Breast epithelium (tissue), 4 donors: Measurements from ENCODE around the gene GLI2. TPM values are rescaled to one million over a fixed set of nuclear protein-coding genes. Genes with fewer than 3 reads are reported as not detected.

ENCODE experiments used
- DNase-seq, 2 donors: peaks; one replicate each; pipeline ENCODE4 v3.0.0-alpha.2; 2019; ENCODE audit warnings: low spot score in 2 of 2
- H3K27ac ChIP-seq, 2 donors: fragments of 200-600 bp; sonication (generic) in 1 of 2; one replicate each; pipeline ENCODE4 v1.5.1; 2016 to 2019; ENCODE audit warnings: mild to moderate bottlenecking in 1 of 2
- H3K27me3 ChIP-seq, 2 donors: fragments of 200-600 bp; sonication (generic) in 1 of 2; one replicate each; pipeline versions ENCODE4 v1.5.1 to v1.6.0; 2017 to 2019; ENCODE audit warnings: control low read depth in 1 of 2, mild to moderate bottlenecking in 1 of 2
- H3K36me3 ChIP-seq: fragments of 200-600 bp; one replicate; pipeline ENCODE4 v1.5.1; 2019
- H3K4me1 ChIP-seq, 2 donors: fragments of 200-600 bp; sonication (generic); one replicate each; pipeline ENCODE4 v1.5.1; 2016 to 2019; ENCODE audit warnings: control low read depth in 1 of 2
- H3K4me3 ChIP-seq, 3 donors: fragments of 200-600 bp; sonication (generic); 1 replicate in 2 of 3; 2 replicates in 1 of 3; pipeline ENCODE4 v1.5.1; 2016 to 2019; ENCODE audit warnings: mild to moderate bottlenecking in 3 of 3, moderate library complexity in 2 of 3
- H3K9me3 ChIP-seq, 2 donors: fragments of 200-600 bp; sonication (generic) in 1 of 2; one replicate each; pipeline ENCODE4 v1.5.1; 2016 to 2019; ENCODE audit warnings: control low read depth in 1 of 2
- POLR2A ChIP-seq: fragments of 450-650 bp; IDR thresholded peaks from one replicate; pipeline ENCODE4 v1.6.1; 2016; ENCODE audit warnings: antibody characterized with exemption, mild to moderate bottlenecking, moderate library complexity
- POLR2AphosphoS5 ChIP-seq, 3 donors: sonication (generic); formaldehyde crosslinking; IDR thresholded peaks; one replicate each; pipeline ENCODE4 v1.6.1; 2017; ENCODE audit warnings: antibody characterized with exemption in 3 of 3
- intact Hi-C: fragments of 100-400 bp; cut with DNase I; formaldehyde crosslinking; loops from one replicate; pipeline ENCODE4 v1.15.1; 2023; ENCODE audit warnings: low total_unique reads
- total RNA-seq, 3 donors: library from RNA; depleted of rRNA; stranded (reverse); fragments of >200 nt; gene quantifications; one replicate each; pipeline ENCODE4 v1.1.0, GENCODE V29; 2016
- TF ChIP-seq, protein P1 (sequence below), 3 donors: fragments of 450-650 bp; IDR thresholded peaks; one replicate each; pipeline ENCODE4 v1.5.1; 2016 to 2017; ENCODE audit warnings: antibody characterized with exemption in 3 of 3, mild to moderate bottlenecking in 3 of 3, moderate library complexity in 3 of 3

Gene GLI2
- total RNA-seq, 3 donors from 2014 or later: 0.96 to 3.6 (median 1.0) TPM

DNA sequence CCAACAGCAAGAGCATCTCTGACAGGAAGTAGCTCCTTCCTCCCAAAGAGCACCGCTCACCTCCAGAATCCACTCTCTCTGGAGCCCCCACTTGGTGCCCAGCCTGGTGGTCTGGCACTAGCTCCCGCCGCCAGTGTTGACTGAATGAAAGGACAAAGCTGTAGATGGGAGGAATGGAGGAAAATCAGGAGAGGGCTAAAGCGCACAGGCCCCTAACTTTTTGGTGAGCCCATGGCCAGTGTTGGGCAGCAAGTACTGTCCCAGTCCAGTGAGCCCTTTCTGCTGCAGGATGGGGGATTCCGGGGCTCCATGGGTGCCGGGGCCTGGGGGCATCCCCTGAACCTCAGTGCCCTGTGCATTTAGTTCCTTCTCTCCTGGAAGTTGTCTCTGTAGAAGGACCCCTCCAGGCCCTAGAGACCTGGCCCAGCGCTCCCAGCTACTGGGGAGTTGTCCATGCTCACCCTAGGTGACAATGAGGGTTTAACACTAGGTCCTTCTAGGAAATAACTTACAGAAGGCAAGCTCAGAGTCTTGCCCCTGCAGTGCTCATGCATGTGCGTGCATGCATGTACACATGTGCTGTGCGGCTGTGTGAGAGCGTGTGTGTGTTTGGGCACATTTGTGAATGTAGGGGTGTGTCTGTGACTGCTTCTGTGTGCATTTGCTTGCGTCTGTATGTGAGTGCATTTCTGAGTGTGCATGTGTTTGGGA, 33.6 kb downstream of the GLI2 start:
- TF ChIP-seq POLR2AphosphoS5 (IDR thresholded peaks at IDR 0.05): no peak
- TF ChIP-seq POLR2A: no peak
- TF ChIP-seq, protein P1, sequence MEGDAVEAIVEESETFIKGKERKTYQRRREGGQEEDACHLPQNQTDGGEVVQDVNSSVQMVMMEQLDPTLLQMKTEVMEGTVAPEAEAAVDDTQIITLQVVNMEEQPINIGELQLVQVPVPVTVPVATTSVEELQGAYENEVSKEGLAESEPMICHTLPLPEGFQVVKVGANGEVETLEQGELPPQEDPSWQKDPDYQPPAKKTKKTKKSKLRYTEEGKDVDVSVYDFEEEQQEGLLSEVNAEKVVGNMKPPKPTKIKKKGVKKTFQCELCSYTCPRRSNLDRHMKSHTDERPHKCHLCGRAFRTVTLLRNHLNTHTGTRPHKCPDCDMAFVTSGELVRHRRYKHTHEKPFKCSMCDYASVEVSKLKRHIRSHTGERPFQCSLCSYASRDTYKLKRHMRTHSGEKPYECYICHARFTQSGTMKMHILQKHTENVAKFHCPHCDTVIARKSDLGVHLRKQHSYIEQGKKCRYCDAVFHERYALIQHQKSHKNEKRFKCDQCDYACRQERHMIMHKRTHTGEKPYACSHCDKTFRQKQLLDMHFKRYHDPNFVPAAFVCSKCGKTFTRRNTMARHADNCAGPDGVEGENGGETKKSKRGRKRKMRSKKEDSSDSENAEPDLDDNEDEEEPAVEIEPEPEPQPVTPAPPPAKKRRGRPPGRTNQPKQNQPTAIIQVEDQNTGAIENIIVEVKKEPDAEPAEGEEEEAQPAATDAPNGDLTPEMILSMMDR (IDR thresholded peaks at IDR 0.05): no peak
- Histone ChIP-seq H3K27ac (no peak overlapping the region), H3K9me3 (no peaks in the 10 kb centered on the region), H3K4me1 (no peaks in the 10 kb centered on the region), H3K27me3 (no peaks in the 10 kb centered on the region), H3K4me3 (no peak overlapping the region), H3K36me3 (no peaks in the 10 kb centered on the region)
- intact Hi-C loops: no loop called here
- no peak for DNase-seq

DNA sequence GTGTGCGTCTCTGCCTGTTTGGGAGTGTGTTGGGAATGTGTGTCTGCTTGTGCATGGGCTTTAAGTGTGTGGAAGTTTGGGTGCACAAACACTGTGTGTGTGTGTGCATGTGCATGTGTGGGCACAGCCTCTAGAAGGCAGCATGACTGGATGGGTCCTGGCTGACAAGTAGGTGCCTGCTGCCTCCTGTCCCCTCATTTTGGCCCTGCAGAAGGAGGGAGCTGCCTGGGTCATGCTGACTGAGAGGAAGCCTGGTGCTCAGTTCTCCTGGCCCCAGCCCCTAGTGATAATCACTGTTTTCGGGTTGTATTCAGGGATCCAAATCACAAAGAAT, 34.1 kb downstream of the GLI2 start:
- no peak overlapping the region for H3K4me3 ChIP-seq
- no peaks in the 10 kb centered on the region for H3K9me3 ChIP-seq
- no peak for TF ChIP-seq POLR2A
- no peaks in the 10 kb centered on the region for H3K4me1 ChIP-seq
- H3K36me3 ChIP-seq: no peaks in the 10 kb centered on the region
- H3K27ac ChIP-seq: no peak overlapping the region
- intact Hi-C loops: no loop called here
- DNase-seq: no peak
- no peaks in the 10 kb centered on the region for H3K27me3 ChIP-seq

DNA sequence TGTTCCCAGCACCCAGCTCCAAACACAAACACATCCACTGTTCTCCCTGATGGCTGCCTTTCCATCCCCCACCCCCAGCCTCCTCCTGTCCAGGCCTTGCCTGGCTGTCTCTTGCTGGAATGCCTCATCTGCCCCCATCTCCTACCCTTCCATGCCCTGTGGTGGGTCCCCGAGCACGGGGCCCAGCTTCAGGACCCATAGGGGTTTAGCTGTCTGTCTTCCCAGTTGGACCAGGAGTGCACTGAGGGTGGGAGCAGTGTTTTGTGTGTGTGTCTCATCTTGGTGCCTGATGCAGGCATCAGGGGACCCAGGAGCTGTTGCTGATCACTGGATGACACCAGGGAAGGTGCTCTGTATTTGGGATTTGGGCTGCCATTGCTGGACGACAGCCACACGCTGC, 34.5 kb downstream of the GLI2 start:
- no peaks in the 10 kb centered on the region for H3K4me1 ChIP-seq
- TF ChIP-seq, protein P1 (IDR thresholded peaks at IDR 0.05): no peak
- TF ChIP-seq POLR2AphosphoS5 (IDR thresholded peaks at IDR 0.05) (no peak), POLR2A (no peak)
- no peak overlapping the region for H3K4me3 ChIP-seq
- no peak for DNase-seq
- no peaks in the 10 kb centered on the region for H3K36me3 ChIP-seq
- intact Hi-C loops: no loop called here
- no peak overlapping the region for H3K27ac ChIP-seq
- H3K27me3 ChIP-seq: no peaks in the 10 kb centered on the region
- no peaks in the 10 kb centered on the region for H3K9me3 ChIP-seq

DNA sequence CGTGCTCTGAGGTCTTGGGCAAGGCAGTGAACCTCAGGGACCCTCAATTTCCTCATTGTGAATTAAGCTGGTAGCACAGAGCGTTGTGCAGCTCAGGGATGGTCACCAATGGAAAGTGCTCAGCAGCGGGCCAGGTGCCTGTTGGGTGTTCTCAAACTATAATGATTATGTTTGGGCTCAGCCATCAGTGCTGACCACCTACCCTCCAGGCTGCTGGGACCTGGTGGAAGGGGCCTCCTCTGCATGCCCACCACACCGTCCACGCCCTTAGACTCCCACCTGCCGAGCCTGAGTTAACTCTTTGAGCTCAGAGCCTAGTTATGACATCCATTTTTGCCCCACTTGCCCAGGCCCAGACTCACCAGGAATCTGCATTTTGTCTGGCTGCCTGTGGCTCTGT, 35.0 kb downstream of the GLI2 start:
- intact Hi-C loops: no loop called here
- Histone ChIP-seq H3K36me3 (no peaks in the 10 kb centered on the region), H3K27me3 (no peaks in the 10 kb centered on the region), H3K4me3 (no peak overlapping the region), H3K4me1 (no peaks in the 10 kb centered on the region), H3K27ac (peak overlapping the region in 1 of 2 donors; percentile 71), H3K9me3 (no peaks in the 10 kb centered on the region)
- DNase-seq: no peak
- TF ChIP-seq POLR2AphosphoS5 (IDR thresholded peaks at IDR 0.05) (no peak), POLR2A (no peak)
- TF ChIP-seq, protein P1 (IDR thresholded peaks at IDR 0.05): no peak

DNA sequence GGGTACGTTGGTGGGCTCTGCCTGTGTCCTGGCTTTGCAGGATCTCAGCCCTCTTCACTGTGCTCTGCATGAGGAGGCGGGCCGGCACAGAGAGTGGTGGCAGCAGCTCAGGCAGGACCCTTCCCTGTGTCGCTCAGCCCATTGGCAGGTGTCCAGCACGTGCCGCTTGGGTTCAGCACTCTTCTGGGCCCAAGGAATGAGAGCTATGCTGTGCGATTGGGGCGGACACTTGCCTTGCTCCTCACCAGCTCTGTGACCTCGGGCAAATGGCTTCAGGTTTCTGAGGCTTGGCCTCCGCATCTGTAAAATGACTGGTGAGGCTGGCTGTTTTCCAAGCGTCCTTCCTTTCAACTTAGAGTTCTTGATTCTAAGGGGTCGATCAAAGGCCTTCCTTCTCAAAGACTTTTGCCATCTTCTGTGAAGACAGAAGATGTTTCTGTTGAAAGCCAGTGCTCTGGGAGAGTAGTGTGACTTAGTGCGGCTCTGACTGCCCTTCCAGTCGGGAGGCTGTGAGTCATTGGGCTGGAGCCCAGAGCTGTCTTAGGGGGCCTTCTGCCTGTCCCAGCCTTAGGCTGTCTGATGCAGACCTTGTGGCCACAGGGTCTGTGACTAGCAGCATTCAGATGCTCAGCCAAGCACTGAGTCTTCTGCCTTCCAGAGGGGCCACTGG, 35.6 kb downstream of the GLI2 start:
- Histone ChIP-seq H3K27ac (peak overlapping the region in 1 of 2 donors; percentile 84), H3K4me3 (no peak overlapping the region), H3K4me1 (no peaks in the 10 kb centered on the region), H3K27me3 (no peaks in the 10 kb centered on the region), H3K36me3 (no peaks in the 10 kb centered on the region), H3K9me3 (no peaks in the 10 kb centered on the region)
- DNase-seq: no peak
- TF ChIP-seq, protein P1 (IDR thresholded peaks at IDR 0.05): no peak
- no peak for TF ChIP-seq POLR2AphosphoS5 (IDR thresholded peaks at IDR 0.05)
- TF ChIP-seq POLR2A: no peak
- intact Hi-C loops: no loop called here
